Globus pallidus (tissue), 1 donor: Measurements from ENCODE around the gene CPSF2.
"Not testable (repeated sequence)": the region's sequence is repeated elsewhere in the genome, so short reads cannot be mapped to it uniquely, and the experiment has no call there.

ENCODE experiments used
- DNase-seq: peaks from one replicate; pipeline ENCODE4 v3.0.0-alpha.2; 2015; ENCODE audit warnings: low spot score

The CPSF2 gene

GRCh38 chr14:92160619-92161018 is 38.9 kb downstream of the CPSF2 start:
- no peak for DNase-seq

- DNase-seq: no peak
These were observed 39.8 kb downstream of the CPSF2 start for GRCh38 chr14:92161521-92161920.

DNA sequence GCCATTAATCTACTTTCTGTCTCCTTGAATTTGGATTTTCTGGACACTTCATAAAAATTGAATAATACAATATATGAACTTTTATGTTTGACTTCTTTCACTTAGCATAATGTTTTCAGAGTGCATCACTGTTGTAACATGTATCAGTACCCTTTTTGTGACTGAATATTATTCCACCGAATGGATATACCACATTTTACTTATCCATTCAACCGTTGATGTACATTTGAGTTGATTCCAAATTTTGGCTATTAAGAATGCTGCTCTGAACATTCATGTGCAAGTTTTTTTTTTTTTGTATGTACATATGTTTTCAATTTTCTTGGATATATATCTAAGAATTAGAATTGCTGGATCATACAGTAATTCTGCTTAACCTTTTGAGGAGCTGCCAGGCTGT is 43.2 kb downstream of the CPSF2 start:
- DNase-seq: no peak

- DNase-seq: no peak
These were observed 51.9 kb downstream of the CPSF2 start for GRCh38 chr14:92173668-92174067.

GRCh38 chr14:92175811-92176210 is 54.0 kb downstream of the CPSF2 start:
- no peak for DNase-seq

DNA sequence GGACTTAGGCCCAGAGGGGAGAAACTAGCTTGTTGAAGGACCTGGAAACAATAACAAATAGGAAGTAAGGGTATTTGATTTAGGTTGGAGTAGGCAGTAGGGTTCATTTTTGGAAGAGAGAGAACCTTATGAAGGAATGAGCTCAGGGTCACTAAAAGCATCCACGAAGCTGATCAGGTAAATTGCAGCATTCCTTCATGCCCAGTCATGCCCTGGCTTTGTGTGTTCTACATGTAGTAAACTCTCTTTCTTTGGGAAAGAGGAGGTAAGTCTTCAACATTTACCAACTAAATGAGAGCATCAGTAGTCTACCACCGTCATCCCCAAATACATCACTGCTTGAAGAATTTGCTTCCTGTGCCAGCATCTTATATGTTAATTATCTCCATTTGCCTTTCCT is 54.7 kb downstream of the CPSF2 start:
- no peak for DNase-seq

DNA sequence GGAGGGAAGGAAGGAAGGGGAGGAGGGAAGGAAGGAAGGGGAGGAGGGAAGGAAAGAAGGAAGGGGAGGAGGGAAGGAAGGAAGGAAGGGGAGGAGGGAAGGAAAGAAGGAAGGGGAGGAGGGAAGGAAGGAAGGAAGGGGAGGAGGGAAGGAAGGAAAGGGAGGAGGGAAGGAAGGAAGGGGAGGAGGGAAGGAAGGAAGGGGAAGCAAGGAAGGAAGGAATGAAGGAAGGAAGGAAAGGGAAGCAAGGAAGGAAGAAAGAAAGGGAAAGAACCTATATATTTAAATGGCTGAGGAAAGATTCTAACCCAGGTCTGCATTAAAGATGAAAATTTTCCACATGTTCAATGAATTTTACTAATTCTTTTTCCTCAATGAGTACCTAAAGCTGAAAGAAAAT is 57.4 kb downstream of the CPSF2 start:
- DNase-seq: not testable (repeated sequence)

DNA sequence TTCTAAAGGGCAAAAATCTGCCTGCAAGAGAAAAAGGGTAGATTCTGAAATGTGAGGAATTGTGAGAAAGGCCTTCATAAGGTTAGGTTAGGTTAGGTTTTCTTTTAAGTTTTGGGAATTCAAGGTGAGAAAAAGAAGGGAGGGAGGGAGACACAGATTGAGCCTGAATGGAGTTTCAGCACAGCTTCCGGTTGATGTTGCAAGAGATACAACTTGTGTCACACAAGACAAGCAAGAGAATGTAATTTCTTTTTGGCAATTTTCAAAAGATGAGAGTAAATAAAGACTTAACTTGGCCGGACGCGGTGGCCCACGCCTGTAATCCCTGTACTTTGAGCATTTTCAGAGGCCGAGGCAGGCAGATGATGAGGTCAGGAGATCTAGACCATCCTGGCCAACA is 63.8 kb downstream of the CPSF2 start:
- DNase-seq: no peak

DNA sequence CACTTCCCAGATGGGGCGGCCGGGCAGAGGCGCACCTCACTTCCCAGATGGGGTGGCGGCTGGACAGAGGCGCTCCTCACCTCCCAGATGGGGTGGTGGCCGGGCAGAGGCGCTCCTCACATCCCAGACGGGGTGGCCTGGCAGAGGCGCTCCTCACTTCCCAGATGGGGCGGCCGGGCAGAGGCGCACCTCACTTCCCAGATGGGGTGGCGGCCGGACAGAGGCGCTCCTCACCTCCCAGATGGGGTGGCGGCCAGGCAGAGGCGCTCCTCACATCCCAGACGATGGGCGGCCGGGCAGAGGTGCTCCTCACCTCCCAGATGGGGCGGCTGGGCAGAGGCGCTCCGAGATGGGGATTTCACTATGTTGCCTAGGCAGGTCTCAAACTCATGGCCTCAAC is 65.8 kb downstream of the CPSF2 start:
- DNase-seq: not testable (repeated sequence)

- no peak for DNase-seq
These were observed 69.0 kb downstream of the CPSF2 start for GRCh38 chr14:92190768-92191167.

DNA sequence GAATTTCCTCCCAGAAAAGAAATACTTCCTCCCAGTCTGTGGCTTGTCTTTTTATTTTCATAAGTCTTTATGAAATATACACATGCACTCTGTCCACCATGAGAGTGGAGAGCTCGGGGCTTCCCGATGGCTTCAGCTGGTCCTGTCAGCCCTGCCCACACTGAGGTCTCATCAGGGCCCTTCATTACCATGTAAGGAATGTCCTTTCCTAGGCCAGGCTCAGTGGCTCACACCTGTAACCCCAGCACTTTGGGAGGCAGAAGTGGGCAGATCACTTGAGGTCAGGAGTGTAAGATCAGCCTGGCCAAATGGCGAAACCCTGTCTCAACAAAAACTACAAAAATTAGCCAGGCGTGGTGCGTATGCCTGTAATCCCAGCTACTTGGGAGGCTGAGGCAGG is 77.0 kb downstream of the CPSF2 start:
- no peak for DNase-seq

DNA sequence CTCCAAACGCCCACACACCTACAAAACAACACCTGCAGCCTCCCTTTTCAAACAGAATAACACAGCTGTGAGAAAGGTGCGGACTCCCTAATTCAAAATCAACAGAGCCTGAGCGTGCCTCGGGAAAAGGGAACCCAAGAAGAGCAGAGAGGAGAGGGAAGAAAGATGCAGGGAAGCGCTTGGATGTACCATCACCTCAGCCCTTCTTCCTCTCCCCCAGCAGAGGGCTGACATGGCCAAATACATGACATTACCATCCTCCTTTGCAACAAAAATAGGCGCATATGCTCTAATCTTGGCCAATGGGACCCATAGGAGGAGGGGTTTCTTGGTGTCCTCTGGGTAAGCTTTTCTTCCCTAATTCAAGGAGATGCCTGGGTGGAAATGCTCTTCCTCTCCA is 78.0 kb downstream of the CPSF2 start:
- DNase-seq: no peak

DNA sequence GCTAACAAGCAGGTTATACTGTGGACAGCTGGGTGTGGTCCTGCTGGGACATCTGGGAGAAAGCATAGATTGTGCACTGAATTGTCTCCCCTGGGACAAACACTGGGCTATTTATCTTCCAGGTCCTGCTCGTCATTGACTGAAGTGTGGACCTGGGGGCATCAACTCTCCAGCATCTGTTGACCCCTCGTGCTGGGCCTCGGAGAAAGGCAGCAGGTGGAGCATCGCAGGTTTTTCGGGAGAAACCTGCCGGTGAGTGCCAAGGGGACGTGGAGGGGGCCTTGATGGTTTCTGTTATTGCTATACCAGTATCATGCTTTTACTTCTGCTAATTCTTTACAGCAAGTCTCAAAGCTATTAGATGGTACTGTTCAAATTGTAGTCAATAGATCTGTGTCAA is 81.3 kb downstream of the CPSF2 start:
- DNase-seq: no peak

- DNase-seq: no peak
These were observed 83.0 kb downstream of the CPSF2 start for GRCh38 chr14:92204792-92205191.

GRCh38 chr14:92207012-92207927 is 85.5 kb downstream of the CPSF2 start:
- no peak for DNase-seq

DNA sequence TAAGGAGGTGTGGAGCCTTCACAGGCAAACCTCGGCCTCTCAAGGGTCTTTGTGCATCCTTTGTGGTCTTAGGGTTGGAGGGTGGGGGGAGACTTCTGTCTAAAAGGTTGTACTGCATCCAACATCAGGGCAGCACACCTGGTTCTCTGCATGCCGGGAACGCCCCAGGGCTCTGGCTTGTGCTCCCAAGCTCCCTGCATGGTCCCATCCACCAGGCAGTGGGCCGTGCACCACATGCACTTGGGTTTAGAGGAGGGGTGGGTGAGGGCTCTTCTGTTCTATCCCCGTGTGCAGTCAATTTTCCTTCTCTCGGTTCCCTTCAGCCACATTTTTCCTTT is 86.1 kb downstream of the CPSF2 start:
- no peak for DNase-seq

DNA sequence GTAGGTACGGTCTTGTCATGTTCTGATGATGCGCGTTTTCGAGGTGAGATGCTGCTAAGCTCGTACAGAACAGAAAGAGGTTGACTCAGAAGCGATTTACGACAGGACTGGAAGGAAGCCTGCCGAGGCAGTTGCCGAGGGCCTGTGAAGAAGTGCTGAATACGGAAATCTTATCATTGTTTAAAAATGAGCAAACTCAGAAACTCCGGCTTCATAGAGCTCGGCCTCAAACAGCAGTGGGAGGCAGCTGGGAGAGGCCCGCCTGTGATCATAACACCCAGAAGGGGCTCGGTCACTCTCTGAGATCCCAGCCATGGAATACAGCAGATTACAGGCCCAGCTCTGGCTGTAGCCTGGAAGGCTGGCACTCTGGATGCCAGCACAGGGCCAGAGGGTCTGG is 87.4 kb downstream of the CPSF2 start:
- no peak for DNase-seq

GRCh38 chr14:92213125-92213524 is 91.4 kb downstream of the CPSF2 start:
- DNase-seq: not testable (repeated sequence)

- DNase-seq: no peak
These were observed 93.8 kb downstream of the CPSF2 start for GRCh38 chr14:92215579-92215978.

DNA sequence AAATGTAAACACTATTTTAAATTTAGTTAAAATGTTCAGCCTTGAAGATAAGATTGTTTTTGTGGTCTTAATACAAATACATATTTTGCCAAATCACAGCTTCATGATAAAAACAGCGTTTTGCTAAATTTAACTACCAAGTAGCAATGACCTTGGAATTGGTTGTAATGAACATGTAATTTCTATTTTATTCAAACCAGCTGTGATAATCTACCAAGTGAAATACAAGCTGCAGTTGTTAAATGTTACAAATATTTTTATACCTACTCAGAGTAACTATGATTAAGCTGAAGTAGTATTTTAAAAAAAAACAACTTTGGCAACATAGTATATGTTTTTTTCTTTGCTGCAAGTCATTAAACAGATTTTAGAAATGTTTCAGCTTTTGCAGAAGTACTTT is 96.2 kb downstream of the CPSF2 start:
- no peak for DNase-seq
